HG03521 (cell line): ENCODE results near the gene GSG1L2.
"Not testable (repeated sequence)": the region's sequence is repeated elsewhere in the genome, so short reads cannot be mapped to it uniquely, and the experiment has no call there.

Source experiments
- ATAC-seq: cut with Tn5 transposase; IDR thresholded peaks from one replicate; pipeline ENCODE4 v1.9.1; 2021; ENCODE audit warnings: mild to moderate bottlenecking, moderate library complexity; ENCODE audit not compliant: unreplicated experiment

Gene GSG1L2

DNA sequence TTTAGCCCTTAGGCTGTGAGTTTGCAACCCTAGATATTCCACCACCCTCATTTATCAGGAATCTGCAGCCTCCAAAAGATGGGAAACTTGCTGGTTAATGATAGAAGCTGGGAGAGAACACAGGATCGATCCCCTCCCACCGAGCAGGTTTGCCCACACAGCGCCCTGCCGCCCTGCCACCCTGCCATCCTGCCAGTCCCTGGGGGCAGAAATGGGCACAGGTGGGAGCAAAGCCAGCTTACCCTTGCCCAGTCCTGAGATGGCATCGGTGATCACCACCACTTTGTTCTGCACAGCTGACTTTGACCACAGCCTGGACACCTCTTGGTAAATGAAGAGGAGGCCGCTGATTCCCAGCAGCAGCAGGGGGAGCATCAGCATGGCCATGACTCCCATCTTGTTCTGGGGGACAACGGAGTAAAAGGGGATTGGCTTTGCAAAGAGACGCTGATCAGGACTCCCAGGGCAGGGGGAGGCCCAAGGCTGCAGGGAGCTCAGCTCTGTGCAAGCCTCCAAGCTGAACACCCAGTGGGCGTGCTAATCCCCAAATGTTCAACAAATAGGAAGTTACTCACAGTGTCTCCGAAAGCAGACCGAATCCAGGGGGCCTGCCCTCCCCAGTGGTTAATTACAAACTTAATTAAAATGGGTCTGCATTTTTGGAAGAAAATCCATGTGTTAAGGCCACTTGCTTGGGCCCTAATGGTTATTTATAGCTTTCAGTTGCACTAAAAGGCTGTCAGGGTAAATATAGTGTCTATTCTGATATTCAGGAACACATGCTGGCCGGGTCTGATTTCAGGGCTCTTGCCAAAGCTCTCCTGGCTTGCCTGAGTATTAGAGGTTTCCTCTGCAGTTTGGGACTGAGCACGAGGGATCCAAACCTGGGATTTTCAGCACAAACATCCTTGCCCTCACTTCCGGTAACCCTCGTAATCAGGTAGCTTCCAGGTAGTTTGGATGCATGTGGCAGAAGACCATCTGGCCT, 30.7 kb downstream of the GSG1L2 start, which contains the start of gene DHRS7C:
Gene DHRS7C, minus strand, starts transcription at position 704 of the 988 bp plus-strand sequence. Its CDS starts 308 bp downstream, at position 396.
- ATAC-seq = no peak

DNA sequence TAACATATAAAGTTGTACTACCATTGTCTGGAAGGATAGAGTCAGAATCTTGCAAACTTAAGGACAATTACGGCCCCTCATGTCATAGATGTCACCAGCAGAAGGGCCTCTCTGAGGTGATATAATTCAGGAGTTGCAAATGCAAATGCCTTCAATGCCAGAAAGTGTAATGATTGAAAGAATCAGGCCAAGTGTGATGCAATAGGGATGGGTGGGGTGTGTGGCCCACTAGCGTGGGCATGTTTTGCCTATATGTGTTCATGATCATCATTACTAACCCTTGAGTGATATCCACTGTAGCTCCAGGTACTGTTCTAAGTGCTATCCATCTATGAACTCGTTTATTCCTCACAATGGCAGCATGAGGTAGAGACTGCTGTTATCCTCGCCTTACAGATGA, 31.6 kb downstream of the GSG1L2 start:
- ATAC-seq = no peak

DNA sequence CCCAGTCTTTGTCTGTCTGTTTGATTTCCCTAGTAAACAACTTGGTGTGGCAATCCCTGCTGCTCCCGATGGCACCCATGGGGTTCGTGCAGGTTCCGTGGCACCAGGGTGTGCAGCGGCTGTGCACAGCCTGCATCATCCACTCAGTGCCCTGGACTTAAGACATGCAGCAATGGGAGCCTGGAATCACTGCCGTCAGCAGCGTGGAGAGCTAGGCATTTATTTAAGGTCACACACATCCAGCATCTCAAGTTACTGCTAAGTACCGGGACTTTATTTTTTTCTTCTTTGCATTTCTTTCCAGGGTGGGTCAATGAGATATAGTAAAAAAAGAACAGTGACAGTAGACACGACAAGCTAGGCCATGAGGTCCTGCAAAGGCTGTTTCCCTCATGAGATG, 33.3 kb downstream of the GSG1L2 start:
- ATAC-seq = no peak

DNA sequence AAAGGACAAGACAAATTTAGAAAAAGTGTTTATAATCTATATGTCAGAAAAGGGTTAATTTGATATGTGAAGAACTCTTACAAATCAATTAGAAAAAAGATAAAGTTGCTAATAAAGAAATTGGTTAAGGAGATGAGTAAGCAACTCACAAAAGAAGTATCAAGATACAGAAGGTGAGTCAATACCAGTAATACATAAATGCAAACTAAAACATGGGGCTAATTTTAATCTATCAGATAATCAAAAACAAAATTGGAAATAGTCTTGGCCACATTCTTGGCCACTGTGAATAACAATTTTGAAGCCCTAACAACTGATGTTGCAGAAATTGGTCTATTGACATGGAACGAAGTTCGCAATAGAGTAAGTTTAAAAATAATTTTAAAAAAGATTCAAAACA, 37.3 kb downstream of the GSG1L2 start:
- ATAC-seq = no peak

DNA sequence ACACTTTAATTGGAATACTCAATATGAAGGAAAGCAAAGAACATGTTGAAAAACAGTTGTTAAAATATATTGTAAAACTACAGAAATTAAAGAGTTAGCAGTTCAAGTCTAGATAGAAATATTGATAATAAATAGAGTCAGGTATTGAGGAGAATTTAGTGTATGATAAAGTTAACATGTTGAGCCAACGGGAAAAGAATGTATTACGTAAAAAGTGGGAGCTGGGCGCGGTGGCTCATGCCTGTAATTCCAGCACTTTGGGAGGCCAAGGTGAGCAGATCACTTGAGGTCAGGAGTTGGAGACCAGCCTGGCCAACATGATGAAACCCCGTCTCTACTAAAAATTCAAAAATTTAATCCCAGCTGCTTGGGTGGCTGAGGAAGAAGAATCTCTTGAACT, 38.4 kb downstream of the GSG1L2 start:
- not testable (repeated sequence) for ATAC-seq

DNA sequence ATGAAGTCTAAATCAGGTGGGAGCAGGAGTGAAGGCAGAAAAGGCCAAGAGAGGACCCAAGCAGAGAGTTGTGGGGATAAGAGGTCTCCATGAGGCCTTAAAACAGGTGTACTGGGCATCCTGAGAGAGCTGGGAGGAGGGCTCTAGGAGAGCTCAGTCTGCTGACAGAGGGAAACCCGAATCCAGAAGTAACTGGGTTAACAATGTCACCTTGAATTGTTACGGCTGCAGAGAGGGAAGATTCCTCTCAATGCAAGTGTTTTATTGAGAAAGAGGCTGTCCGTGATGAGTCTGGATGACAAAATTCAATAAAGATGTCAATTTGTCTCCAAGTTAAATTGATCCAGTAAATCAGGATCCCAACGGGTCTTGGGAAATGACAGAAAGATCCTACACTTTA, 38.8 kb downstream of the GSG1L2 start:
- ATAC-seq = no peak

DNA sequence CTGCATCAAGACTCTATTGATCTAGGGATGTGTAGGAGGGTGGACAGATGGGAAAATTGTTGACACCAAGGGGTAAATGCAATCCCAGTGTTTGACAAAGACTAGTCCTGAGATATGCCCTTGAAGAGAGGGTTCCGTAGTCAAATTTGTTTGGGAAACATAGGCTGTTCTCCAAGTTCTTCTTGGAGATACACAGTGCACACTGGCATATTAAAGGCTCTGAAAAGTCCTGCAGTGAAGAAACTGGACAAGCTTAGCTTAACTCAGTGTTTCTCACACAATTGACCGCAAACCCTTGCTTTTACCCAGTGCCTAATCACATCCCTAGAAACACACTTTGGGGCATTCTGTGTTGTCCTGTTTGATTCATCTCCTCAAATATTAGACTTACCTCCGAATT, 41.3 kb downstream of the GSG1L2 start:
- no peak for ATAC-seq

DNA sequence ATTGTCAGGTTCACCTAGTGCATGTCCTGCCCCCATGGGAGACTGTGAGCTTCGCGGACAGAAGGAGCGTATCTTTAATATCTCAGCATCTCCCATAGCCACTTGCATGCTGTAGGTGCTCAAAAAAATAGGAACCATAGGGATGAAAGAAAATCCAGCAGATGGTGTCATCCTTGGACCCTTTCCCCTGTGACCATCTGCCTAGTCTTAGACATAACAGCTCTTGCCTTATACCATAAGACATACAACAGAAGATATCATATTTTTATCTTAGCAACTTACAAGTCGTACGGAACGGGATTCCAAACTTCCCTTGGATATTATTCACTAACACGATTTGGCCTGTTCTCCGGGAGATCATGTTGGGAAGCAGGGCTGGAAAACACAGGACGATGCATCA, 45.0 kb downstream of the GSG1L2 start:
- no peak for ATAC-seq

DNA sequence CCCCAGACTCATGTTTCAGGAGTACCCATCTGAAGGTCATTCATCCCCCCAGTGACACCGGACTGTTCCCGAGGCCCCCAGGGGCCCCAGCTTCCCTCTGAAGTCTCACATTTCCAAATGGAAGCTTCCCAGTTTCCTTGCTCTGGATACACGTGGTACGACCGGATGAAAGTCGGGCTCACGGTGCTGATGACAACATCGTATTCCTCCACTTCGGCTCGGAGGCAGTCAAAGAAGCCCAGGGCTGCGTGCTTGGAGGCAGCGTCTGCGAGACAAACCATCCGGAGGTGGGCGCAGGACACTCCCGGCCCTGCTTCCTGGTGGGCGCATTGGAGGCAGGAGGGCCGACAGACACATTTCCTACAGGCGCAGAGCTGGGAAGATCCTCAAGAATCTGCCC, 49.2 kb downstream of the GSG1L2 start:
- no peak for ATAC-seq

DNA sequence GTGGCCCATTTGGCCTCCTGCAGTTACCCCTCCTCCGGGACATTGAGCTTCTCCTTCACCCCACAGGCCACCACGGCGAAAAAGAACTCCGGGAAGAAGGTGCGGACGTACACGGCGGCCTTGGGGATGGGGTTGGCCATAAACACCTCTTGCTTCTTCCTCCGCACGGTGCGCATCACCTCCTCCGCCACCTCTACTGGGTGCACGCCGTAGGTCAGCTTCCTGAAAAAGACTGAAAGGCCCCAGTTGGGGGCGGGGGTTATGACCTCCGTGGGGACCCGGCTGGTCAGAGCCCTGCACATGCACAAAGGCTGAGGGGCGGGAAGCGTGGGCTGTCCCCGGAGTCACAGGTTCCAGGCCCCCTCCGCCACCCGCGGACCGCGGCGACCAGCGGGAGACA, 50.4 kb downstream of the GSG1L2 start:
- no peak for ATAC-seq

DNA sequence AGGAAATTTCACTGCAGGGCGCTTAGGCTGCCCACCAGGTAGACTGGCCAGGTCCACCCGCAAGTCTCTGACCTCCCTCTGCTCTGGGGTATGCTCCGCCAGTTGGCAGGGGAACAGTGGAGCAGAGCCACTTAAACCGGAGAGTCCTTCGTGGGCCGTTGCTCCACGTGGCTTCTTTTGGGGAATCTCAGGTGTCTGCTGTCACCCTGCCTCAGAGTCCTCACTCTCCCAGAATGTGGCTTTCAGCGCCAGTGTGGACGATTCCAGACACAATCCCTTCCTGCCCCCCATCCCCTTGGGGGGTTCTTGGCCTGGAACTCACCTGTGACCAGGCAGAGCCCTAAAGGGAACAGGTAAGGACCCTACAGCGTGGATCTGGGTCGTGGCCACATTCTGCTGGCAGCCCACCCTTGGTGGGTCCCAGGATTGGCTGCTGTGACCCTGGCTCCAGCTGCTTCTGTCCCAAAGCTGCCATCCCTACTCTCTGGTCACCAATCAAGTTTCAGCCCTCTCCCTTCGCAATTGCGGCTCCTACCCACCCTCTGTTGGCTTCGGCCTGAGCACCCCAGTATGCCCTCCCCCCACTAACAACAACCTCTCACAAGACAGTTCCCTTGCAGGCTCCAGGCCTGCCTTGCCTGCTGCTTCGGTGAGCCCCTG, 52.7 kb downstream of the GSG1L2 start:
- ATAC-seq = no peak

DNA sequence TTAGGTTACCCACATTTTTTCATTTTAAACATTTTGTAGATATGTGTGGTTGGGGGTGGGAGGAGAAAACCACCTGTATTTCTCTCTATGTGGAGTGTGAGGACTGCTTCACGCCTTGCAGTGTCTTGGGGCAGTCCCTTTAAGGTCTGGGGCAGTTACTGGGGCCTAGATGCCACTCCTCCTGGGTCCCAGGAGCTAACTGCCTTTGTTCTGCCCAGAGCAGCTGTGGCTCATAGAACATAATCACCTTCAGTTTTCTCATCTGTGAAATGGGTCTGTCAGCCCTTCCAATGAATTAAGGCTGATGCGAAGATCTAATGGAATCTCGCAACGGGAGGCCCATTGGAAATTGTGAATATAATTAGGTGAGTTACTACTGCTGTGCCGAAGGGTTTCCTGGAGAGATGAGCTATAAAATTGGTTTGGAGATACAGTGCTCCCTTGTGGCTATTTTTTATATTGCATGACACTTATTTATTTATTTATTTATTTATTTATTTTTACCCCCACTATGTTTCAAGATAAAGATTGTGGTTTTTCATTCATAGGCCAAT, 53.4 kb downstream of the GSG1L2 start:
- no peak for ATAC-seq

DNA sequence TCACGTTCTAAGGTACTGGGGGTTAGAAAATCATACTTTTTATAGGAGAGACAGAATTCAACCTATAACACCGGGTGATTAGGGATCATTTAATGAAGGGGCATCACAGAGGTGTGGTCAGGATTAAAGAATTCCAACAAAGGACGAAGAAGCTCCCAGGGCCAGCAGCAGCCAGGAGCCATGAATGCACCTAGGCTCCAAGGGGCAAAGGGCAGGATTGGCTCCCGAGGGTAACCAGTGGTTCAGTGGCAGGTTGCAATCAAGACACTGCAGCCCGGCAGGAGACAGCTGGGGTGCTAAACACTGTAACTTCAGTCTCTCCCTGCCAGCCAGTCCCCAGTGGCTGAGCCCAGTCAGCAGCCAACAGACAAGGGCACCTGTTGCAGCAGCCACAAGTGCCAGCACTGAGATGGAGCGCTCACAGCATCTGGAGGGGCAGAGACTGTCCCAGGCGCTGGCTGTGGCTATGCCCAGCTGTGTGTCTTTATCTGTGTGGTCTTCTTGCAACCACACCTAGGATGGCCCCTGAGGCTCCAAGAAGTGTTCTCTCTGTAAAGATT, 54.4 kb downstream of the GSG1L2 start:
- ATAC-seq = no peak

DNA sequence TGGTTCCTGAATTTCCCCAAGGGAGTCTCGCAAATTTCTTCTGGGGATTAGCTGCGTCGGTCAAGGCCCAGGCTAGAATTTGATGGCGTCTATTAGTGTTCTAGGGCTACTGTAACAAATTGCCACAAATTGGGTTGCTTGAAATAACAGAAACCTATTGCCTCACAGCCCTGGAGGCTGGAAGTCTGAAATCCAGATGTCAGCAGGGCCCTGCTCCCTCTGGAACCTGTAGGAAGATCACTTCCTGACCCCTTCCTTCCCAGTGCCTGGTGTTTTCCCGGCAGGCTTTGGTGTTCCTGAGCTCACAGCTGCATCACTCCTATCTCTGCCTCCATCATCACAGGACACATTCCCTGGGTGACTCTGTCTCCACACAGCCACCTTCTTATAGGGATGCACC, 54.9 kb downstream of the GSG1L2 start:
- ATAC-seq = no peak

DNA sequence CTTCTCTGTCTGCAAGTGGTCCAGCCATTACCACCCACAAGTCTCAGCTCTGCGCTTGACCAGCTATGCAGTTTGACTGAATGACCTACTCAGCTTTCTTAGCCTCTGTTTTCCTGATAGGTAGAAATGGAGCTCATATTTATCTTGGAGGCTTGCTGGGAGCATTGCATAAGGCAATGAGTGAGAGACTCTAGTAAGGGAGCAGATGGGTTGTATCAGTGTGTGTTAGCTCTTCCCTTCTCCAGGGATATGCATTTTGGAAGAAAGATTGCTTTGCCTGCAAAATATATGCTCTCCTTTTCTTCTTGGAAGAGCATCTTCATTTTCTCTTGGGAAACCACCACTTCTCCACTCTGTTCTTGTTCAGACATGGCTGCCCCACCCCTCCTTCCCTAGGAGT, 56.6 kb downstream of the GSG1L2 start:
- no peak for ATAC-seq

DNA sequence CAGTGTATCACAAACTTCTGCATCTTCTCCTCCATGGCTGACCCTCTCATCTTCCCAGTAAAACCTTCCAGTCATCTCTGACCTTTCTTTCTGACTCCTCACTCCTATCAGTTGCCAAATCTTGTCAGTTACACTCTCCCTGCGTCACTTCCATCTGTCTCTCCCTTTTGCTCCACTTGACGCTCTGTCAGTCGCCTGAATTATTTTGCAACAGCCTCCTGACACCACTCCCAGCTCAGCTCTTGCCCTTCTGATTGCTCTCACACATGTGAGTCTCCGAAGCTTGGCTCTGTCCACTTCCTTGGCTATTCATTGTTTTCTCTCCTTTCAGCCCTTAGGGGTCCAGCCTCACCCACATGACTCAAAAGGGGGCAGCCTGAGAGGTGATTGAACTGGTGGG, 58.2 kb downstream of the GSG1L2 start:
- no peak for ATAC-seq

DNA sequence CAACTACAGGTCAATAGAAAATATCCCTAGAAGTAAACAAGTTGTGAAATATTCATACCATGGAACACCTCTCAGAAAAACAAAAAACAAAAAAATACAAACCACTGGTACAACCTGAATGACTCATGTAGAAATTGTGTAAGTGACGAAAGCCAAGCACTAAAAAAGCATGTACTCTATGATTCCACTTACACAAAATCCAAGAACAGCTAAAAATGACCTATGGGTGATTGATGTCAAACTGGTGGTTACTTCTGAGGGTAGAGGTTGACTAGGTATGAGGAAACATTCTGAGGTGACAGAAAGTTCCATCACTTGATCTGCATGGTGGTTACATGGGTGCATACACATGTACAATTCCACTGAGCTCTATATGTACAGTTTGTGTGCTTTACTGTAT, 61.6 kb downstream of the GSG1L2 start:
- ATAC-seq = no peak

DNA sequence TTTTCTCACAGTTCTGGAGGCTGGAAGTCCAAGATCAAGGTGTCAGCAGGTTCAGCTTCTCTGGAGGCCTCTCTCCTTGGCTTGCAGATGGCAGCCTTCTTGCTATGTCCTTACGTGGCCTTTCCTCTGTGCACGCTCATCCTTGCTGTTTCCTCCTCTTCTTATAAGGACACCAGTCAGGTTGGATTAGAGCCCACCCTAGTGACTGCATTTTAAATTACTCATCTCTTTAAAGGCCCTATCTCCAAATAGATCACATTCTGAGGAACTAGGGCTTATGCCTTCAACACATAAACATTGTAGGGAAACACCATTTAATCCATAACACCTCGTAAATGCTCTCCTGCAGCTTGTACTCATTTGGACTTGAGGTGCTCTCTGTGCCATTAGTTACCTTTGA, 66.8 kb downstream of the GSG1L2 start:
- ATAC-seq = no peak
